Mesendoderm (in vitro differentiated cells): ENCODE results near the gene SOS1.
"Not testable (repeated sequence)": the region's sequence is repeated elsewhere in the genome, so short reads cannot be mapped to it uniquely, and the experiment has no call there.

Experiments
- DNase-seq: peaks from one replicate; pipeline ENCODE4 v3.0.0; 2013
- H2AK5ac ChIP-seq: 2 replicates; pipeline ENCODE4 v1.6.1; 2013; ENCODE audit warnings: low read length, inconsistent platforms
- H2BK120ac ChIP-seq: 2 replicates; pipeline ENCODE4 v1.6.1; 2013; ENCODE audit warnings: low read depth, mild to moderate bottlenecking, low read length, moderate library complexity, mixed read lengths
- H2BK15ac ChIP-seq: replicated peaks from 2 replicates; pipeline ENCODE4 v1.6.1; 2013; ENCODE audit warnings: low read depth, mild to moderate bottlenecking, moderate library complexity
- H2BK5ac ChIP-seq: 2 replicates; pipeline ENCODE4 v1.6.1; 2013; ENCODE audit warnings: low read length, inconsistent platforms
- H3K18ac ChIP-seq: 2 replicates; pipeline ENCODE4 v1.6.1; 2013; ENCODE audit warnings: mild to moderate bottlenecking, low read length, mixed read lengths
- H3K23ac ChIP-seq: one replicate; pipeline ENCODE4 v1.6.1; 2013; ENCODE audit warnings: low read length
- H3K27ac ChIP-seq: 2 replicates; pipeline ENCODE4 v1.5.1; 2013; ENCODE audit warnings: low read depth, mild to moderate bottlenecking, inconsistent platforms, low read length, moderate library complexity
- H3K27me3 ChIP-seq: 2 replicates; pipeline ENCODE4 v1.6.1; 2013; ENCODE audit warnings: low read length, control low read depth, mild to moderate bottlenecking, inconsistent platforms; ENCODE audit not compliant: insufficient read depth, poor library complexity
- H3K36me3 ChIP-seq: 2 replicates; pipeline ENCODE4 v1.6.1; 2013; ENCODE audit warnings: low read length, inconsistent platforms; ENCODE audit not compliant: control insufficient read depth, insufficient read depth
- H3K4ac ChIP-seq: one replicate; pipeline ENCODE4 v1.6.1; 2013; ENCODE audit warnings: low read depth, mild to moderate bottlenecking, low read length, moderate library complexity
- H3K4me1 ChIP-seq: 2 replicates; pipeline ENCODE4 v1.6.1; 2013; ENCODE audit warnings: low read depth, low read length, inconsistent platforms; ENCODE audit not compliant: control insufficient read depth
- H3K4me2 ChIP-seq: 2 replicates; pipeline ENCODE4 v1.6.1; 2013; ENCODE audit warnings: low read length
- H3K4me3 ChIP-seq: 2 replicates; pipeline ENCODE4 v1.5.1; 2013; ENCODE audit warnings: mild to moderate bottlenecking, low read length
- H3K56ac ChIP-seq: one replicate; pipeline ENCODE4 v1.6.1; 2013; ENCODE audit warnings: low read length
- H3K79me1 ChIP-seq: 2 replicates; pipeline ENCODE4 v1.6.1; 2013; ENCODE audit warnings: low read length, inconsistent platforms
- H3K79me2 ChIP-seq: 2 replicates; pipeline ENCODE4 v1.6.1; 2013; ENCODE audit warnings: mild to moderate bottlenecking, low read length; ENCODE audit not compliant: control insufficient read depth, insufficient read depth
- H3K9ac ChIP-seq: 2 replicates; pipeline ENCODE4 v1.6.1; 2013; ENCODE audit warnings: low read length, inconsistent platforms
- H4K5ac ChIP-seq: one replicate; pipeline ENCODE4 v1.6.1; 2013; ENCODE audit warnings: low read length
- H4K8ac ChIP-seq: one replicate; pipeline ENCODE4 v1.6.1; 2013; ENCODE audit warnings: low read depth, mild to moderate bottlenecking, control low read depth, low read length, moderate library complexity
- WGBS: extraction: QIAGEN DNeasy Blood & Tissue Kit; methylation state at CpG from one replicate; pipeline ENCODE4 v1.1.7; 2013; ENCODE audit warnings: low lambda C conversion rate, missing lambda C conversion rate; ENCODE audit not compliant: insufficient coverage; ENCODE audit errors: extremely low coverage; 5-methylcytosine and 5-hydroxymethylcytosine counted together

Gene SOS1

DNA sequence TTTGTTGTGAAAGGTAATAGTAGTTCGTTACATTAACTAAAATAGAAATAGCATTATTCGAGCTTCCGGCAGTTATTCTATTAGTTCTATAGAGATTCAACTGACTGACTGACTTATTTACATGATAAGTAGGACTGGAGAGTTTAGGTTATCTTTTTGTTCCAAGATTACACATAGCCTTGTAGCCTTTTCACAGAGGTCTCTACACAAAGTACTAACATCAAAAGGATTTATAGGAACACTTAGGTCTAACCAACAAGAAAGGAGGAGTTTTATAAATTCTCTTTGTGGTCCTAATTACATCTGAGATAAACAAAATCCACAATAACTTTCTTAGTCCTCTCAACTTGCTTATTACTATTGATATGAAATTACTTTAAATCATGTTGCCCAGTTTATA, 62.8 kb downstream of the SOS1 start:
- no peak overlapping the region for H2BK120ac ChIP-seq
- no CpG with 5 or more reads among the region's 3 CpGs for WGBS
- no peak overlapping the region for H2BK5ac ChIP-seq
- H3K56ac ChIP-seq = no peak overlapping the region
- no peak overlapping the region for H4K5ac ChIP-seq
- H3K4ac ChIP-seq = no peak overlapping the region
- H2BK15ac ChIP-seq = no peak overlapping the region
- no peak overlapping the region for H3K9ac ChIP-seq
- no peak for DNase-seq
- H3K36me3 ChIP-seq = no peaks in the 10 kb centered on the region
- H3K79me1 ChIP-seq = no peaks in the 10 kb centered on the region
- no peak overlapping the region for H3K4me2 ChIP-seq
- no peaks in the 10 kb centered on the region for H3K27me3 ChIP-seq
- no peaks in the 10 kb centered on the region for H3K79me2 ChIP-seq
- H3K23ac ChIP-seq = no peak overlapping the region
- no peaks in the 10 kb centered on the region for H3K4me1 ChIP-seq
- H3K18ac ChIP-seq = no peak overlapping the region
- no peak overlapping the region for H4K8ac ChIP-seq
- H3K27ac ChIP-seq = no peak overlapping the region
- H3K4me3 ChIP-seq = no peak overlapping the region
- H2AK5ac ChIP-seq = no peak overlapping the region

DNA sequence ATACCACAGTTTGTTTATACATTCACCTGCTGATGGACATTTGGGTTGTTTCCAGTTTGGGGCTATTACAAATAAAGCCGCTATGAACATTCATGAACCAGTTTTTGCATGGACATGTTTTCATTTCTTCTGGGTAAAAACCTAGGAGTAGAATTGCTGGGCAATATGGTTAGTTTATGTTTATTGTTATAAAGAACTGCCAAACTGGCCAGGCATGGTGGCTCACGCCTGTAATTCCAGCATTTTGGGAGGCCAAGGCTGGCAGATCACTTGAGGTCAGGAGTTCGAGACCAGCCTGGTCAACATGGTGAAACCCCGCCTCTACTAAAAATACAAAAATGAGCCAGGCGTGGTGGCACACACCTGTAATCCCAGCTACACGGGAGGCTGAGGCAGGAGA, 68.2 kb downstream of the SOS1 start:
- not testable (repeated sequence) for H4K5ac ChIP-seq, H3K79me1 ChIP-seq, DNase-seq, H2BK15ac ChIP-seq, H2BK120ac ChIP-seq, H2AK5ac ChIP-seq, H3K4me2 ChIP-seq, H3K4me1 ChIP-seq, H2BK5ac ChIP-seq, H3K23ac ChIP-seq, H3K79me2 ChIP-seq, H3K9ac ChIP-seq, H3K27me3 ChIP-seq, H3K27ac ChIP-seq, H3K56ac ChIP-seq, H3K4ac ChIP-seq, H3K36me3 ChIP-seq, H3K18ac ChIP-seq, H4K8ac ChIP-seq, H3K4me3 ChIP-seq
- no CpG with 5 or more reads among the region's 6 CpGs for WGBS

DNA sequence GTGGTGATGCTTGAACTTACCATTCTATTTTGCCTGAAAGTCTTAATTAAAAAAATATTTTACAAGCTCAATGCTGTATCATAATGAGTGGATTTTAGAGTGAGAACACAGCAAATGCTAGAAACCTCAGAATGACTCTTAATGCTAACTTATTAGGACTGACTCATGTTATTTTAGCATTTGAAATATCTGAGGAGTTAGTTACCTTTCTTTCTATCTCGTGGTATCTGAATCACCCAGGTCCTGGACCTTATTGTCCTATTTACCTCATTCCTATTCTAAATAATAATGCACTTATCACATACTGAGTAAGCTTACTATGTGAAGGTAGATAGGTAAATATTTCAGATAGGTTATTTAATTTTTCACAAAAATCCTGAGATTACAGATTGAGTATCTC, 70.7 kb downstream of the SOS1 start:
- no peak overlapping the region for H3K23ac ChIP-seq
- no peaks in the 10 kb centered on the region for H3K27me3 ChIP-seq
- H3K4me3 ChIP-seq = no peak overlapping the region
- no peak overlapping the region for H2BK120ac ChIP-seq
- no CpG with 5 or more reads among the region's 1 CpG for WGBS
- H2BK5ac ChIP-seq = no peak overlapping the region
- H3K9ac ChIP-seq = no peak overlapping the region
- H4K8ac ChIP-seq = no peak overlapping the region
- H2BK15ac ChIP-seq = no peak overlapping the region
- H3K36me3 ChIP-seq = no peaks in the 10 kb centered on the region
- no peak overlapping the region for H4K5ac ChIP-seq
- no peak overlapping the region for H3K56ac ChIP-seq
- H3K4me1 ChIP-seq = no peaks in the 10 kb centered on the region
- H2AK5ac ChIP-seq = no peak overlapping the region
- H3K79me1 ChIP-seq = no peaks in the 10 kb centered on the region
- no peak for DNase-seq
- no peak overlapping the region for H3K27ac ChIP-seq
- H3K4ac ChIP-seq = no peak overlapping the region
- H3K4me2 ChIP-seq = no peak overlapping the region
- no peaks in the 10 kb centered on the region for H3K79me2 ChIP-seq
- H3K18ac ChIP-seq = no peak overlapping the region

DNA sequence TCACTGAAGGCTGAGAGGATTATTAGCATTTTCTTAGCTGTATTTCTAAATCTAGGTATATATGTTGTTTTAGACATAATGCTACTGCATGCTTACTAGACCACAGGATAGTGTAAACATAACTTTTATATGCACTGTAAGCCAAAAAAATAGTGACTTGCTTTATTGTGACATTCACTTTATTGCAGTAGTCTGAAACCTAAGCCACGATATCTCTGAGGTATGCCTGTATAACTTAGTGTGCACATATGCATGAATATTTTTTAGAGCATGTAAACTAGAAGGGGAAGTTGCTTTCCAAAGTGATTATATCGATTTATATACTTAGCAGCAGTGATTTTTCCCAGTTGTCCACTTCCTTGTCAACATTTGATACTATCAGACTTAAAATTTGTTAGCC, 81.8 kb downstream of the SOS1 start:
- Histone ChIP-seq H4K8ac (no peak overlapping the region), H3K4ac (no peak overlapping the region), H3K79me1 (no peaks in the 10 kb centered on the region), H4K5ac (no peak overlapping the region), H3K56ac (no peak overlapping the region), H3K4me1 (no peaks in the 10 kb centered on the region), H3K4me2 (no peak overlapping the region), H3K79me2 (no peaks in the 10 kb centered on the region), H3K4me3 (no peak overlapping the region), H3K23ac (no peak overlapping the region), H3K9ac (no peak overlapping the region), H2AK5ac (no peak overlapping the region), H2BK5ac (no peak overlapping the region), H3K27me3 (no peaks in the 10 kb centered on the region), H3K36me3 (no peaks in the 10 kb centered on the region), H2BK15ac (no peak overlapping the region), H3K27ac (no peak overlapping the region), H2BK120ac (no peak overlapping the region), H3K18ac (no peak overlapping the region)
- WGBS = no CpG with 5 or more reads among the region's 2 CpGs
- DNase-seq = no peak

DNA sequence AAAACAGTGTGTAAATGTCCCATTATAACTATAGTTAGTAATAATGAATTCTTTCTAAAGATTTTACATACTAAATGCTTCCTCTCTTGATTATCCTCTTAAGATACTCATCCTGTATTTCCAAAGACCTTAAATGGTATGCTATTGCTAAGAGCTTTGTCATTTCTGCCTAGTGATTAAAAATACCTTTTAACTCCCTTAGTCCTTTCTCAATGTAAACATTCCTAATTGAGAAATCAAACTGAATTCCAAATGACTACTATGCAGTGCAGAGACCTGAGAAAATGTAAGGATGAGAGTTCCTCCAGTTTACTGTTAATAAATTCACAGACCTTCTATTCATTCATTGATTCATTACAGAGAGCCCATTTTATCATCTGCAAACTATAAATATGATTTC, 86.9 kb downstream of the SOS1 start:
- H3K9ac ChIP-seq = no peak overlapping the region
- H3K27ac ChIP-seq = no peak overlapping the region
- no peak overlapping the region for H2BK120ac ChIP-seq
- no peaks in the 10 kb centered on the region for H3K36me3 ChIP-seq
- no peaks in the 10 kb centered on the region for H3K4me1 ChIP-seq
- no peak overlapping the region for H3K56ac ChIP-seq
- no peaks in the 10 kb centered on the region for H3K27me3 ChIP-seq
- no peak overlapping the region for H4K8ac ChIP-seq
- no peak overlapping the region for H3K23ac ChIP-seq
- H3K4me2 ChIP-seq = no peak overlapping the region
- no peak overlapping the region for H3K4ac ChIP-seq
- no peak overlapping the region for H3K4me3 ChIP-seq
- no peak overlapping the region for H3K18ac ChIP-seq
- H2AK5ac ChIP-seq = no peak overlapping the region
- no peak overlapping the region for H2BK15ac ChIP-seq
- H3K79me1 ChIP-seq = no peaks in the 10 kb centered on the region
- H2BK5ac ChIP-seq = no peak overlapping the region
- H3K79me2 ChIP-seq = no peaks in the 10 kb centered on the region
- no peak for DNase-seq
- H4K5ac ChIP-seq = no peak overlapping the region

DNA sequence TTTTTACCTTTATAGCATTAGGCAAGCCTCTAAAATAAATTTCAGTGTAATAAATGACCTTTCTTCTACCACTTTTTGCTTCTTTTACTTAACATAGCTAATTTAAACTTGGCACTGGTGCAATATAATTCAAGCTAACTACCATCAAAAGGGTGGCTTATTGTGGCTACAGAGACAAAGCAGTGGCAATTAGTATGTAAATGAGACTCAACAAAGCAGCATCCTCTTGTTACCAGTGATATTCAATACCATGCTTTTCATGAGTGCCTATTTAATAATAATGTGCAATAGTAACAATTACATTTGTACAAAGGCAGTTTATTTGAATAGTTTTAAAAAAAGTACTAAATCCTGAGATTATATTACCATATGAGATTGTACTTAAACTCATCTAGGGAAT, 93.4 kb downstream of the SOS1 start:
- Histone ChIP-seq H2BK5ac (no peak overlapping the region), H4K5ac (no peak overlapping the region), H3K4ac (no peak overlapping the region), H3K27me3 (no peaks in the 10 kb centered on the region), H3K4me2 (no peak overlapping the region), H3K9ac (no peak overlapping the region), H2AK5ac (no peak overlapping the region), H3K79me2 (no peaks in the 10 kb centered on the region), H3K4me1 (no peaks in the 10 kb centered on the region), H3K56ac (no peak overlapping the region), H3K36me3 (no peaks in the 10 kb centered on the region), H3K27ac (no peak overlapping the region), H3K79me1 (no peaks in the 10 kb centered on the region), H4K8ac (no peak overlapping the region), H2BK15ac (no peak overlapping the region), H3K4me3 (no peak overlapping the region), H3K23ac (no peak overlapping the region), H2BK120ac (no peak overlapping the region), H3K18ac (no peak overlapping the region)
- no peak for DNase-seq
